Psoas muscle (tissue), 8 donors: Measurements from ENCODE around the gene PAQR7. TPM values are rescaled to one million over a fixed set of nuclear protein-coding genes. Genes with fewer than 3 reads are reported as not detected.

Experiments used
- ATAC-seq, 4 donors: fragments of 200-7000 bp; cut with Tn5 transposase; one replicate each; pipeline ENCODE4 v1.9.1; 2020; ENCODE audit warnings: moderate library complexity in 3 of 4, mild to moderate bottlenecking in 2 of 4
- DNase-seq, 2 donors: peaks; one replicate each; pipeline ENCODE4 v3.0.0-alpha.2; 2020
- H3K27ac ChIP-seq: fragments of 200-600 bp; one replicate; pipeline ENCODE4 v1.8.0; 2022
- H3K27me3 ChIP-seq, 3 donors: fragments of 200-600 bp in 1 of 3; one replicate each; pipeline versions ENCODE4 v1.6.1 to v1.8.0; 2013 to 2022; ENCODE audit warnings: low read length in 2 of 3, mild to moderate bottlenecking in 2 of 3, moderate library complexity in 1 of 3; ENCODE audit not compliant: insufficient read depth in 3 of 3
- H3K36me3 ChIP-seq, 2 donors: fragments of 200-600 bp in 1 of 2; one replicate each; pipeline versions ENCODE4 v1.6.1 to v1.8.0; 2013 to 2022; ENCODE audit warnings: low read depth in 1 of 2, mild to moderate bottlenecking in 1 of 2, moderate library complexity in 1 of 2; ENCODE audit not compliant: insufficient read depth in 1 of 2
- H3K4me1 ChIP-seq: fragments of 200-600 bp; one replicate; pipeline ENCODE4 v1.8.0; 2022
- H3K4me3 ChIP-seq: fragments of 200-600 bp; one replicate; pipeline ENCODE4 v1.8.0; 2022; ENCODE audit warnings: mild to moderate bottlenecking
- H3K9me3 ChIP-seq: fragments of 200-600 bp; one replicate; pipeline ENCODE4 v1.8.0; 2022
- CTCF ChIP-seq: fragments of 200-600 bp; IDR thresholded peaks from one replicate; pipeline ENCODE4 v1.8.0; 2022; ENCODE audit warnings: antibody characterized with exemption
- WGBS, 3 donors: extraction: QIAGEN DNeasy Blood & Tissue Kit; methylation state at CpG; one replicate each; pipeline versions ENCODE4 v1.1.6 to v1.1.7; 2013; 5-methylcytosine and 5-hydroxymethylcytosine counted together
- intact Hi-C, 2 donors: fragments of 100-400 bp; cut with DNase I; formaldehyde crosslinking; loops; one replicate each; pipeline versions ENCODE4 v1.11.0 to v1.14.2; 2022
- long read RNA-seq, 2 donors: library from polyadenylated mRNA; unstranded; transcript quantifications; one replicate each; pipeline ENCODE4 v2.0.0, GENCODE V29; 2021
- polyA plus RNA-seq, 3 donors: library from polyadenylated mRNA; stranded (reverse); fragments of 200-250 nt; gene quantifications; one replicate each; pipeline ENCODE4 v1.2.3, GENCODE V29; 2013
- total RNA-seq, 4 donors: library from RNA; stranded (reverse); fragmentation: NEBNext Ultra II Directional in 2 of 4; extraction: Animal tissue kit (Norgen Biotek cat#: 25700) in 2 of 4; gene quantifications; one replicate each; pipeline versions ENCODE4 v1.2.1 to v1.2.4, GENCODE V29; 2021 to 2023
- donor health status: healthy with polysubstance abuse.
- donor health status: DM: no; HTN: no; CAD: no; lungs with moderate emphysema.
- donor health status: Bipolar disorder and iron deficiency.
- donor health status: healthy.
- donor health status: DM: yes; HTN: yes; CAD: no.
- donor health status: DM: no; HTN: no; CAD: no.
- donor health status: DM: no; HTN: no; CAD: no.
- donor health status: DM: yes; HTN: yes; CAD: no.

The PAQR7 gene
- total RNA-seq (1 to 10 TPM; 2.2 to 3.7 (median 2.6) TPM), polyA plus RNA-seq (1 to 10 TPM; 2.1 to 2.9 (median 2.2) TPM)
- long read RNA-seq, donor 1: 0 reads
- long read RNA-seq, donor 2, partial matches to known transcripts: 0 of 2 reads
- long read RNA-seq, donor 2, other reads (novel, unspliced or antisense): 2 of 2 reads

GRCh38 chr1:25875154-25875855, at the start of gene PAQR7:
PAQR7 (minus strand) TSS chr1:25875708; CDS start chr1:25863839, 11,869 bp downstream.
- H3K27ac ChIP-seq: peak within 1 kb of the TSS; percentile 67
- DNase-seq (peak; percentile 79 to 83), ATAC-seq (peak; percentile 85 to 93 (median 88))
- intact Hi-C loops: no loop called here
- 1 to 3% (median 1%) methylated on average over 42 to 75 of the region's 75 CpGs for WGBS, 3 donors
- H3K4me3 ChIP-seq: peak within 1 kb of the TSS; percentile 78
- no peaks in the 10 kb centered on the region for H3K9me3 ChIP-seq
- no peak for TF ChIP-seq CTCF
- H3K36me3 ChIP-seq: no peaks in the 10 kb centered on the region
- no peaks in the 10 kb centered on the region for H3K27me3 ChIP-seq
- H3K4me1 ChIP-seq: peaks cover 17% of the 10 kb centered on the region

- DNase-seq (no peak), ATAC-seq (no peak)
- Histone ChIP-seq H3K4me1 (peaks cover 6% of the 10 kb centered on the region), H3K27ac (no peak overlapping the region), H3K36me3 (no peaks in the 10 kb centered on the region), H3K27me3 (peaks cover 0 to 26% (median 0%) of the 10 kb centered on the region in 3 donors), H3K9me3 (no peaks in the 10 kb centered on the region), H3K4me3 (no peak overlapping the region)
- intact Hi-C loops: no loop called here
- no peak for TF ChIP-seq CTCF
- 87 to 92% (median 89%) methylated on average over 2 of the region's 2 CpGs for WGBS, 3 donors
Measured at GRCh38 chr1:25924454-25924853, 48.9 kb upstream of the PAQR7 start.

GRCh38 chr1:25922971-25923552, 47.6 kb upstream of the PAQR7 start:
- Histone ChIP-seq H3K27me3 (peaks cover 0 to 26% (median 0%) of the 10 kb centered on the region in 3 donors), H3K36me3 (no peaks in the 10 kb centered on the region), H3K9me3 (no peaks in the 10 kb centered on the region), H3K27ac (peak overlapping the region; percentile 2), H3K4me3 (peak overlapping the region; percentile 72), H3K4me1 (peaks cover 6% of the 10 kb centered on the region)
- peak; percentile 43 to 79 (median 62) for ATAC-seq
- 2 to 5% (median 3%) methylated on average over 31 to 32 of the region's 32 CpGs for WGBS, 3 donors
- intact Hi-C loops: no loop called here
- TF ChIP-seq CTCF: no peak
- peak in 1 of 2 donors; percentile 34 for DNase-seq

- H3K4me3 ChIP-seq: peak overlapping the region; percentile 72
- ATAC-seq: peak; percentile 51 to 74 (median 68)
- WGBS, 3 donors: 6 to 8% (median 7%) methylated on average over 48 to 49 of the region's 49 CpGs
- peaks cover 6% of the 10 kb centered on the region for H3K4me1 ChIP-seq
- intact Hi-C loops: no loop called here
- H3K36me3 ChIP-seq: no peaks in the 10 kb centered on the region
- peak overlapping the region; percentile 2 for H3K27ac ChIP-seq
- H3K9me3 ChIP-seq: no peaks in the 10 kb centered on the region
- H3K27me3 ChIP-seq: peaks cover 0 to 26% (median 0%) of the 10 kb centered on the region in 3 donors
- no peak for TF ChIP-seq CTCF
- DNase-seq: peak; percentile 44 to 69
Measured at GRCh38 chr1:25922056-25922970, 46.8 kb upstream of the PAQR7 start.
